Mesodermal cell (in vitro differentiated cells): ENCODE measurements around the gene TMEM255B.

Source experiments
- H3K27ac ChIP-seq: 2 replicates; pipeline ENCODE4 v1.7.0; 2013; ENCODE audit warnings: mild to moderate bottlenecking, low read depth, low read length, moderate library complexity; ENCODE audit not compliant: severe bottlenecking
- H3K36me3 ChIP-seq: 2 replicates; pipeline ENCODE4 v1.7.1; 2013; ENCODE audit warnings: mild to moderate bottlenecking, low read length, moderate library complexity; ENCODE audit not compliant: control insufficient read depth, insufficient read depth
- H3K4me1 ChIP-seq: one replicate; pipeline ENCODE4 v1.7.1; 2013; ENCODE audit warnings: mild to moderate bottlenecking, low read length; ENCODE audit not compliant: insufficient read depth, control insufficient read depth, poor library complexity, severe bottlenecking
- H3K4me3 ChIP-seq: 2 replicates; pipeline ENCODE4 v1.7.0; 2013; ENCODE audit warnings: low read length, control low read depth, mild to moderate bottlenecking; ENCODE audit not compliant: insufficient read depth, poor library complexity, severe bottlenecking; ENCODE audit errors: extremely low read depth
- H3K9me3 ChIP-seq: 2 replicates; pipeline ENCODE4 v1.7.1; 2013; ENCODE audit warnings: mild to moderate bottlenecking, low read length, moderate library complexity; ENCODE audit not compliant: control insufficient read depth
- WGBS, 2 experiments: methylation state at CpG; one replicate each; pipeline ENCODE4 v1.1.5; 2013; ENCODE audit warnings: missing lambda C conversion rate in 2 of 2; ENCODE audit not compliant: insufficient coverage in 2 of 2; 5-methylcytosine and 5-hydroxymethylcytosine counted together

TMEM255B gene

GRCh38 chr13:113770441-113770840 lies 11.4 kb downstream of the TMEM255B start:
- Histone ChIP-seq H3K27ac (no peak overlapping the region), H3K4me3 (no peak overlapping the region), H3K9me3 (no peaks in the 10 kb centered on the region), H3K36me3 (no peaks in the 10 kb centered on the region), H3K4me1 (no peaks in the 10 kb centered on the region)
- WGBS, 2 experiments = 89 to 95% methylated on average over 3 to 7 of the region's 8 CpGs

- Histone ChIP-seq H3K4me1 (no peaks in the 10 kb centered on the region), H3K9me3 (no peaks in the 10 kb centered on the region), H3K27ac (no peak overlapping the region), H3K4me3 (no peak overlapping the region), H3K36me3 (no peaks in the 10 kb centered on the region)
- 85 to 100% methylated on average over 3 of the region's 5 CpGs for WGBS, 2 experiments
Measured at GRCh38 chr13:113770937-113771336, 11.9 kb downstream of the TMEM255B start.

- 77 to 100% methylated on average over 1 to 3 of the region's 4 CpGs for WGBS, 2 experiments
- Histone ChIP-seq H3K4me3 (no peak overlapping the region), H3K4me1 (no peaks in the 10 kb centered on the region), H3K9me3 (no peaks in the 10 kb centered on the region), H3K27ac (no peak overlapping the region), H3K36me3 (no peaks in the 10 kb centered on the region)
Measured at GRCh38 chr13:113771709-113772331, 12.8 kb downstream of the TMEM255B start.

GRCh38 chr13:113774177-113775107 lies 15.4 kb downstream of the TMEM255B start:
- WGBS, 2 experiments = 72 to 74% methylated on average over 7 to 8 of the region's 9 CpGs
- Histone ChIP-seq H3K9me3 (no peaks in the 10 kb centered on the region), H3K4me1 (no peaks in the 10 kb centered on the region), H3K4me3 (no peak overlapping the region), H3K27ac (no peak overlapping the region), H3K36me3 (no peaks in the 10 kb centered on the region)

GRCh38 chr13:113775451-113776145 lies 16.6 kb downstream of the TMEM255B start:
- H3K4me3 ChIP-seq = no peak overlapping the region
- H3K4me1 ChIP-seq = no peaks in the 10 kb centered on the region
- H3K27ac ChIP-seq = no peak overlapping the region
- WGBS, 2 experiments = 88 to 91% methylated on average over 15 to 22 of the region's 28 CpGs
- no peaks in the 10 kb centered on the region for H3K9me3 ChIP-seq
- H3K36me3 ChIP-seq = no peaks in the 10 kb centered on the region

- 85 to 86% methylated on average over 33 to 34 of the region's 35 CpGs for WGBS, 2 experiments
- H3K27ac ChIP-seq = no peak overlapping the region
- no peaks in the 10 kb centered on the region for H3K36me3 ChIP-seq
- no peaks in the 10 kb centered on the region for H3K9me3 ChIP-seq
- no peaks in the 10 kb centered on the region for H3K4me1 ChIP-seq
- H3K4me3 ChIP-seq = no peak overlapping the region
Measured at GRCh38 chr13:113776231-113777125, 17.5 kb downstream of the TMEM255B start.

- Histone ChIP-seq H3K9me3 (no peaks in the 10 kb centered on the region), H3K27ac (no peak overlapping the region), H3K36me3 (no peaks in the 10 kb centered on the region), H3K4me3 (no peak overlapping the region), H3K4me1 (no peaks in the 10 kb centered on the region)
- WGBS, 2 experiments = 39% methylated on average over 27 to 28 of the region's 29 CpGs
Measured at GRCh38 chr13:113777311-113778260, 18.6 kb downstream of the TMEM255B start.

GRCh38 chr13:113781571-113781970 lies 22.5 kb downstream of the TMEM255B start:
- WGBS, 2 experiments = 88% methylated on average over 2 of the region's 2 CpGs

GRCh38 chr13:113782472-113782871 lies 23.4 kb downstream of the TMEM255B start:
- Histone ChIP-seq H3K36me3 (no peaks in the 10 kb centered on the region), H3K4me3 (no peak overlapping the region), H3K9me3 (no peaks in the 10 kb centered on the region), H3K27ac (no peak overlapping the region), H3K4me1 (no peaks in the 10 kb centered on the region)
- WGBS, 2 experiments = 78 to 86% methylated on average over 8 to 13 of the region's 14 CpGs

More at GRCh38 chr13:113781571-113781970, 22.5 kb downstream of the TMEM255B start:
- no peak overlapping the region for H3K27ac ChIP-seq
- no peaks in the 10 kb centered on the region for H3K36me3 ChIP-seq
- no peaks in the 10 kb centered on the region for H3K4me1 ChIP-seq
- no peaks in the 10 kb centered on the region for H3K9me3 ChIP-seq
- no peak overlapping the region for H3K4me3 ChIP-seq
